GM23338 (cell line): ENCODE measurements around the gene TAGLN2. TPM values are rescaled to one million over a fixed set of nuclear protein-coding genes. Genes with fewer than 3 reads are reported as not detected.

Source experiments
- ATAC-seq: fragments of 200-7000 bp; cut with Tn5 transposase; 3 replicates; pipeline ENCODE4 v1.9.1; 2020
- DNase-seq: peaks from one replicate; pipeline ENCODE4 v3.0.0-alpha.2; 2015; ENCODE audit warnings: low spot score
- H2AFZ ChIP-seq: fragments of 200-600 bp; sonication (generic); 2 replicates; pipeline ENCODE4 v1.8.0; 2016; ENCODE audit warnings: antibody characterized with exemption, mild to moderate bottlenecking, moderate library complexity
- H3F3A ChIP-seq: fragments of 200-600 bp; sonication (generic); replicated peaks from 2 replicates; pipeline ENCODE4 v1.8.0; 2017; ENCODE audit warnings: antibody characterized with exemption, mixed run types, low read depth
- H3K27ac ChIP-seq: fragments of 200-600 bp; sonication (generic); 2 replicates; pipeline ENCODE4 v1.6.1; 2016; ENCODE audit warnings: low read depth
- H3K27me3 ChIP-seq: fragments of 200-600 bp; sonication (generic); 2 replicates; pipeline ENCODE4 v1.8.0; 2016; ENCODE audit warnings: mild to moderate bottlenecking, mixed run types, moderate library complexity; ENCODE audit not compliant: insufficient read depth
- H3K36me3 ChIP-seq: fragments of 200-600 bp; sonication (generic); 2 replicates; pipeline ENCODE4 v1.8.0; 2016; ENCODE audit warnings: mild to moderate bottlenecking; ENCODE audit not compliant: insufficient read depth
- H3K4me1 ChIP-seq: fragments of 200-600 bp; sonication (generic); 2 replicates; pipeline ENCODE4 v1.8.0; 2016; ENCODE audit warnings: mild to moderate bottlenecking, moderate library complexity; ENCODE audit not compliant: insufficient read depth
- H3K4me2 ChIP-seq: fragments of 200-600 bp; sonication (generic); 2 replicates; pipeline ENCODE4 v1.7.1; 2017; ENCODE audit warnings: mixed run types
- H3K4me3 ChIP-seq: fragments of 200-600 bp; sonication (generic); 2 replicates; pipeline ENCODE4 v1.6.1; 2016; ENCODE audit warnings: mixed run types
- H3K79me2 ChIP-seq: fragments of 200-600 bp; sonication (generic); replicated peaks from 2 replicates; pipeline ENCODE4 v1.8.0; 2017; ENCODE audit warnings: mild to moderate bottlenecking; ENCODE audit not compliant: insufficient read depth
- H3K9me2 ChIP-seq: fragments of 200-600 bp; sonication (generic); 2 replicates; pipeline ENCODE4 v1.8.0; 2017; ENCODE audit not compliant: insufficient read depth
- H4K20me1 ChIP-seq: fragments of 200-600 bp; sonication (generic); replicated peaks from 2 replicates; pipeline ENCODE4 v1.8.0; 2017; ENCODE audit warnings: mild to moderate bottlenecking; ENCODE audit not compliant: insufficient read depth
- H3K27ac Mint-ChIP-seq: 2 replicates; pipeline ENCODE4 v1.8.0; 2020; ENCODE audit warnings: inconsistent platforms, mild to moderate bottlenecking, moderate library complexity, mixed read lengths
- H3K27me3 Mint-ChIP-seq: 3 replicates; pipeline ENCODE4 v1.8.0; 2022; ENCODE audit warnings: low read depth, mild to moderate bottlenecking, moderate library complexity, mixed read lengths, inconsistent platforms; ENCODE audit not compliant: insufficient read depth, poor library complexity
- H3K36me3 Mint-ChIP-seq: 3 replicates; pipeline ENCODE4 v1.8.0; 2021; ENCODE audit warnings: low read depth, mild to moderate bottlenecking, inconsistent platforms, moderate library complexity, mixed read lengths
- H3K4me1 Mint-ChIP-seq: 3 replicates; pipeline ENCODE4 v1.8.0; 2020; ENCODE audit warnings: mild to moderate bottlenecking, inconsistent platforms, mixed read lengths
- H3K4me3 Mint-ChIP-seq: 3 replicates; pipeline ENCODE4 v1.8.0; 2021; ENCODE audit warnings: moderate library complexity, mild to moderate bottlenecking, inconsistent platforms, mixed read lengths
- H3K9me3 Mint-ChIP-seq: 3 replicates; pipeline ENCODE4 v1.8.0; 2020; ENCODE audit warnings: moderate library complexity, mild to moderate bottlenecking, inconsistent platforms, mixed read lengths
- JUNB ChIP-seq: IDR thresholded peaks from one replicate; pipeline ENCODE4 v1.6.1; 2016; ENCODE audit warnings: antibody characterized with exemption; ENCODE audit not compliant: unreplicated experiment
- NANOG ChIP-seq: IDR thresholded peaks from 2 replicates; pipeline ENCODE4 v1.6.1; 2016; ENCODE audit warnings: antibody characterized with exemption, borderline replicate concordance
- ZNF114 ChIP-seq: fragments of 250-450 bp; sonication (Bioruptor Pico); IDR thresholded peaks from 2 replicates; pipeline ENCODE4 v1.5.0; 2020; ENCODE audit warnings: mild to moderate bottlenecking, moderate library complexity
- polyA plus RNA-seq: library from polyadenylated mRNA; unstranded; fragments of >200 nt; fragmentation: Nextera tagmentation; extraction: Ambion mirVana; gene quantifications from 2 replicates; pipeline ENCODE4 v1.2.1, GENCODE V29; 2016
- total RNA-seq: library from RNA; depleted of rRNA; stranded (reverse); fragments of >200 nt; shearing (Covaris generic); gene quantifications from 2 replicates; pipeline ENCODE4 v1.2.3, GENCODE V29; 2014
- TF ChIP-seq, protein P1 (sequence below): fragments of 250-450 bp; sonication (Bioruptor Pico); IDR thresholded peaks from 2 replicates; pipeline ENCODE4 v1.5.0; 2020; ENCODE audit warnings: mild to moderate bottlenecking, moderate library complexity
- TF ChIP-seq, protein P2 (sequence below): IDR thresholded peaks from one replicate; pipeline ENCODE4 v1.6.1; 2018; ENCODE audit warnings: antibody characterized with exemption; ENCODE audit not compliant: unreplicated experiment

Gene TAGLN2
- total and polyA plus RNA-seq, 2 experiments from 2014 or later, result 58.2 to 60.1 TPM

DNA sequence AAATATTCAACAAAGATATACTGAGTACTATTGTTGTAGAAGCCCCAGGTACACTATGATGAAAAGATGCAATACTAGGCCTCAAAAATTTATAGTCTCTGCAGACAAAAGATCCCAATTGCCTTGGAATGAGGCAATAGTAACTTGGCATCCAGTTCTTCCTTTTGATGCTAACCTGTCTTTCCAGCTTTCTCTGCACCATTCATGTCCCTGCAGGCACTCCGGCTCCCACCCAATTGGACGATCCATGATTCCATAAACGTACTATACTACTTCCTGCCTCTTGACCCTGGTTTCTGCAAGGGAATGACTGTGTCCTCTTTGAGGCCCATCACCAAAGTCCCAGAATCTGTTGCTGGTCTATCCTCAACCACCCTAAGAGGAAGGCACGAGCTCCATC, 8.0 kb upstream of the TAGLN2 start:
- no peak overlapping the region; the same call in 2 of the 3 replicates for H3K4me3 Mint-ChIP-seq
- ATAC-seq (no peak), DNase-seq (no peak)
- H3K9me3 Mint-ChIP-seq, result no peaks in the 10 kb centered on the region; the same call in 1 of the 3 replicates
- Histone ChIP-seq H3K79me2 (no peaks in the 10 kb centered on the region), H3K4me2 (no peak overlapping the region), H2AFZ (no peak overlapping the region), H4K20me1 (no peaks in the 10 kb centered on the region; the same call in 1 of the 2 replicates), H3K4me3 (no peak overlapping the region), H3K27me3 (no peaks in the 10 kb centered on the region), H3K4me1 (peaks cover 17% of the 10 kb centered on the region), H3K9me2 (no peaks in the 10 kb centered on the region), H3F3A (no peaks in the 10 kb centered on the region; the same call in 1 of the 2 replicates), H3K27ac (no peak overlapping the region), H3K36me3 (0 out of 2 replicates have a peak, but pooled peaks cover 12% of the 10 kb centered on the region)
- H3K27ac Mint-ChIP-seq, result no peak overlapping the region
- peaks cover 11% of the 10 kb centered on the region for H3K27me3 Mint-ChIP-seq
- peaks cover 45% of the 10 kb centered on the region for H3K36me3 Mint-ChIP-seq
- H3K4me1 Mint-ChIP-seq, result peaks cover 28% of the 10 kb centered on the region
- no peak for TF ChIP-seq NANOG
- TF ChIP-seq, protein P1, sequence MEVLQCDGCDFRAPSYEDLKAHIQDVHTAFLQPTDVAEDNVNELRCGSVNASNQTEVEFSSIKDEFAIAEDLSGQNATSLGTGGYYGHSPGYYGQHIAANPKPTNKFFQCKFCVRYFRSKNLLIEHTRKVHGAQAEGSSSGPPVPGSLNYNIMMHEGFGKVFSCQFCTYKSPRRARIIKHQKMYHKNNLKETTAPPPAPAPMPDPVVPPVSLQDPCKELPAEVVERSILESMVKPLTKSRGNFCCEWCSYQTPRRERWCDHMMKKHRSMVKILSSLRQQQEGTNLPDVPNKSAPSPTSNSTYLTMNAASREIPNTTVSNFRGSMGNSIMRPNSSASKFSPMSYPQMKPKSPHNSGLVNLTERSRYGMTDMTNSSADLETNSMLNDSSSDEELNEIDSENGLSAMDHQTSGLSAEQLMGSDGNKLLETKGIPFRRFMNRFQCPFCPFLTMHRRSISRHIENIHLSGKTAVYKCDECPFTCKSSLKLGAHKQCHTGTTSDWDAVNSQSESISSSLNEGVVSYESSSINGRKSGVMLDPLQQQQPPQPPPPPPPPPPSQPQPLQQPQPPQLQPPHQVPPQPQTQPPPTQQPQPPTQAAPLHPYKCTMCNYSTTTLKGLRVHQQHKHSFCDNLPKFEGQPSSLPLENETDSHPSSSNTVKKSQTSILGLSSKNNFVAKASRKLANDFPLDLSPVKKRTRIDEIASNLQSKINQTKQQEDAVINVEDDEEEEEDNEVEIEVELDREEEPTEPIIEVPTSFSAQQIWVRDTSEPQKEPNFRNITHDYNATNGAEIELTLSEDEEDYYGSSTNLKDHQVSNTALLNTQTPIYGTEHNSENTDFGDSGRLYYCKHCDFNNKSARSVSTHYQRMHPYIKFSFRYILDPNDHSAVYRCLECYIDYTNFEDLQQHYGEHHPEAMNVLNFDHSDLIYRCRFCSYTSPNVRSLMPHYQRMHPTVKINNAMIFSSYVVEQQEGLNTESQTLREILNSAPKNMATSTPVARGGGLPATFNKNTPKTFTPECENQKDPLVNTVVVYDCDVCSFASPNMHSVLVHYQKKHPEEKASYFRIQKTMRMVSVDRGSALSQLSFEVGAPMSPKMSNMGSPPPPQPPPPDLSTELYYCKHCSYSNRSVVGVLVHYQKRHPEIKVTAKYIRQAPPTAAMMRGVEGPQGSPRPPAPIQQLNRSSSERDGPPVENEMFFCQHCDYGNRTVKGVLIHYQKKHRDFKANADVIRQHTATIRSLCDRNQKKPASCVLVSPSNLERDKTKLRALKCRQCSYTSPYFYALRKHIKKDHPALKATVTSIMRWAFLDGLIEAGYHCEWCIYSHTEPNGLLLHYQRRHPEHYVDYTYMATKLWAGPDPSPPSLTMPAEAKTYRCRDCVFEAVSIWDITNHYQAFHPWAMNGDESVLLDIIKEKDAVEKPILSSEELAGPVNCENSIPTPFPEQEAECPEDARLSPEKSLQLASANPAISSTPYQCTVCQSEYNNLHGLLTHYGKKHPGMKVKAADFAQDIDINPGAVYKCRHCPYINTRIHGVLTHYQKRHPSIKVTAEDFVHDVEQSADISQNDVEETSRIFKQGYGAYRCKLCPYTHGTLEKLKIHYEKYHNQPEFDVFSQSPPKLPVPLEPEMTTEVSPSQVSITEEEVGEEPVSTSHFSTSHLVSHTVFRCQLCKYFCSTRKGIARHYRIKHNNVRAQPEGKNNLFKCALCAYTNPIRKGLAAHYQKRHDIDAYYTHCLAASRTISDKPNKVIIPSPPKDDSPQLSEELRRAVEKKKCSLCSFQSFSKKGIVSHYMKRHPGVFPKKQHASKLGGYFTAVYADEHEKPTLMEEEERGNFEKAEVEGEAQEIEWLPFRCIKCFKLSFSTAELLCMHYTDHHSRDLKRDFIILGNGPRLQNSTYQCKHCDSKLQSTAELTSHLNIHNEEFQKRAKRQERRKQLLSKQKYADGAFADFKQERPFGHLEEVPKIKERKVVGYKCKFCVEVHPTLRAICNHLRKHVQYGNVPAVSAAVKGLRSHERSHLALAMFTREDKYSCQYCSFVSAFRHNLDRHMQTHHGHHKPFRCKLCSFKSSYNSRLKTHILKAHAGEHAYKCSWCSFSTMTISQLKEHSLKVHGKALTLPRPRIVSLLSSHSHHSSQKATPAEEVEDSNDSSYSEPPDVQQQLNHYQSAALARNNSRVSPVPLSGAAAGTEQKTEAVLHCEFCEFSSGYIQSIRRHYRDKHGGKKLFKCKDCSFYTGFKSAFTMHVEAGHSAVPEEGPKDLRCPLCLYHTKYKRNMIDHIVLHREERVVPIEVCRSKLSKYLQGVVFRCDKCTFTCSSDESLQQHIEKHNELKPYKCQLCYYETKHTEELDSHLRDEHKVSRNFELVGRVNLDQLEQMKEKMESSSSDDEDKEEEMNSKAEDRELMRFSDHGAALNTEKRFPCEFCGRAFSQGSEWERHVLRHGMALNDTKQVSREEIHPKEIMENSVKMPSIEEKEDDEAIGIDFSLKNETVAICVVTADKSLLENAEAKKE, result no peak
- no peak for TF ChIP-seq ZNF114 (CRISPR knock-in tag)
- no peak for TF ChIP-seq JUNB
- TF ChIP-seq, protein P2, sequence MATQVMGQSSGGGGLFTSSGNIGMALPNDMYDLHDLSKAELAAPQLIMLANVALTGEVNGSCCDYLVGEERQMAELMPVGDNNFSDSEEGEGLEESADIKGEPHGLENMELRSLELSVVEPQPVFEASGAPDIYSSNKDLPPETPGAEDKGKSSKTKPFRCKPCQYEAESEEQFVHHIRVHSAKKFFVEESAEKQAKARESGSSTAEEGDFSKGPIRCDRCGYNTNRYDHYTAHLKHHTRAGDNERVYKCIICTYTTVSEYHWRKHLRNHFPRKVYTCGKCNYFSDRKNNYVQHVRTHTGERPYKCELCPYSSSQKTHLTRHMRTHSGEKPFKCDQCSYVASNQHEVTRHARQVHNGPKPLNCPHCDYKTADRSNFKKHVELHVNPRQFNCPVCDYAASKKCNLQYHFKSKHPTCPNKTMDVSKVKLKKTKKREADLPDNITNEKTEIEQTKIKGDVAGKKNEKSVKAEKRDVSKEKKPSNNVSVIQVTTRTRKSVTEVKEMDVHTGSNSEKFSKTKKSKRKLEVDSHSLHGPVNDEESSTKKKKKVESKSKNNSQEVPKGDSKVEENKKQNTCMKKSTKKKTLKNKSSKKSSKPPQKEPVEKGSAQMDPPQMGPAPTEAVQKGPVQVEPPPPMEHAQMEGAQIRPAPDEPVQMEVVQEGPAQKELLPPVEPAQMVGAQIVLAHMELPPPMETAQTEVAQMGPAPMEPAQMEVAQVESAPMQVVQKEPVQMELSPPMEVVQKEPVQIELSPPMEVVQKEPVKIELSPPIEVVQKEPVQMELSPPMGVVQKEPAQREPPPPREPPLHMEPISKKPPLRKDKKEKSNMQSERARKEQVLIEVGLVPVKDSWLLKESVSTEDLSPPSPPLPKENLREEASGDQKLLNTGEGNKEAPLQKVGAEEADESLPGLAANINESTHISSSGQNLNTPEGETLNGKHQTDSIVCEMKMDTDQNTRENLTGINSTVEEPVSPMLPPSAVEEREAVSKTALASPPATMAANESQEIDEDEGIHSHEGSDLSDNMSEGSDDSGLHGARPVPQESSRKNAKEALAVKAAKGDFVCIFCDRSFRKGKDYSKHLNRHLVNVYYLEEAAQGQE, result no peak
